Adrenal gland (tissue), 5 donors: ENCODE measurements around the gene NDUFB10.

Experiments
- CTCF ChIP-seq, 6 experiments: fragments of 450-650 bp in 4 of 6; fragments of 200-600 bp in 2 of 6; sonication (generic) in 1 of 6; IDR thresholded peaks; 1 replicate in 5 of 6; 2 replicates in 1 of 6; pipeline versions ENCODE4 v1.5.1 to v1.8.0; 2016 to 2021; ENCODE audit warnings: antibody characterized with exemption in 6 of 6, mild to moderate bottlenecking in 2 of 6, moderate library complexity in 1 of 6
- POLR2A ChIP-seq, 2 donors: fragments of 450-650 bp; IDR thresholded peaks; one replicate each; pipeline ENCODE4 v1.6.1; 2017; ENCODE audit warnings: antibody characterized with exemption in 2 of 2, mild to moderate bottlenecking in 2 of 2, moderate library complexity in 1 of 2
- donor health status: DM: no; HTN: no; CAD: no.

GRCh38 chr16:1987198-1987597 lies 27.9 kb downstream of the NDUFB10 start:
- TF ChIP-seq CTCF (IDR thresholded peaks at IDR 0.05) (no peak), POLR2A (IDR thresholded peaks at IDR 0.05) (no peak)
